ENCODE measurements around the gene ARHGAP42.

ARHGAP42 gene

GRCh38 chr11:100706179-100706578 is 19.1 kb downstream of the ARHGAP42 start:
- H4K20me1 ChIP-seq (ENCODE audit: low read depth, low read length), result no peaks in the 10 kb centered on the region
- H3K36me3 ChIP-seq (ENCODE audit: low read length), result no peaks in the 10 kb centered on the region
- no peak overlapping the region for H3K4me2 ChIP-seq (ENCODE audit: low read depth, low read length, poor library complexity, severe bottlenecking)
- H3K9me2 ChIP-seq (replicated peaks; ENCODE audit: insufficient read depth, low read length), result no peaks in the 10 kb centered on the region
- H3K4me3 ChIP-seq (ENCODE audit: insufficient read depth, low read length, poor library complexity, severe bottlenecking), result no peak overlapping the region
- no peaks in the 10 kb centered on the region for H3K9me3 ChIP-seq (ENCODE audit: insufficient read depth, low read length)
- no peak overlapping the region for H2AFZ ChIP-seq (ENCODE audit: low read depth, low read length, severe bottlenecking)
- no peak overlapping the region for H3K9ac ChIP-seq (ENCODE audit: low read length)
- no peaks in the 10 kb centered on the region for H3K79me2 ChIP-seq (ENCODE audit: insufficient read depth, low read length)
- H3F3A ChIP-seq (ENCODE audit: insufficient read depth), result no peaks in the 10 kb centered on the region
- TF ChIP-seq EZH2phosphoT487 (conservative IDR thresholded peaks at IDR 0.05; ENCODE audit: low read length) (no peak), CTCF (IDR thresholded peaks at IDR 0.05; ENCODE audit: insufficient read depth, low read length, poor library complexity, severe bottlenecking) (no peak)
- no peak overlapping the region for H3K27ac ChIP-seq (ENCODE audit: low read depth, low read length)
- no peaks in the 10 kb centered on the region for H3K27me3 ChIP-seq (ENCODE audit: low read length)

- Histone ChIP-seq H3K27ac (ENCODE audit: low read depth, low read length) (no peak overlapping the region), H3K9ac (ENCODE audit: low read length) (no peak overlapping the region), H3K4me3 (ENCODE audit: insufficient read depth, low read length, poor library complexity, severe bottlenecking) (no peak overlapping the region), H3K27me3 (ENCODE audit: low read length) (no peaks in the 10 kb centered on the region), H3K9me2 (replicated peaks; ENCODE audit: insufficient read depth, low read length) (no peaks in the 10 kb centered on the region), H3K79me2 (ENCODE audit: insufficient read depth, low read length) (no peaks in the 10 kb centered on the region), H4K20me1 (ENCODE audit: low read depth, low read length) (no peaks in the 10 kb centered on the region), H3K4me2 (ENCODE audit: low read depth, low read length, poor library complexity, severe bottlenecking) (no peak overlapping the region), H3K36me3 (ENCODE audit: low read length) (no peaks in the 10 kb centered on the region), H2AFZ (ENCODE audit: low read depth, low read length, severe bottlenecking) (no peak overlapping the region), H3K9me3 (ENCODE audit: insufficient read depth, low read length) (no peaks in the 10 kb centered on the region), H3F3A (ENCODE audit: insufficient read depth) (no peaks in the 10 kb centered on the region)
- TF ChIP-seq EZH2phosphoT487 (conservative IDR thresholded peaks at IDR 0.05; ENCODE audit: low read length) (no peak), CTCF (IDR thresholded peaks at IDR 0.05; ENCODE audit: insufficient read depth, low read length, poor library complexity, severe bottlenecking) (no peak)
These were observed 22.3 kb downstream of the ARHGAP42 start for GRCh38 chr11:100709233-100709957.

- Histone ChIP-seq H3F3A (ENCODE audit: insufficient read depth) (no peaks in the 10 kb centered on the region), H3K27ac (ENCODE audit: low read depth, low read length) (no peak overlapping the region), H3K79me2 (ENCODE audit: insufficient read depth, low read length) (no peaks in the 10 kb centered on the region), H3K9ac (ENCODE audit: low read length) (no peak overlapping the region), H3K27me3 (ENCODE audit: low read length) (no peaks in the 10 kb centered on the region), H3K9me2 (replicated peaks; ENCODE audit: insufficient read depth, low read length) (no peaks in the 10 kb centered on the region), H3K4me2 (ENCODE audit: low read depth, low read length, poor library complexity, severe bottlenecking) (no peak overlapping the region), H2AFZ (ENCODE audit: low read depth, low read length, severe bottlenecking) (no peak overlapping the region), H3K9me3 (ENCODE audit: insufficient read depth, low read length) (no peaks in the 10 kb centered on the region), H3K4me3 (ENCODE audit: insufficient read depth, low read length, poor library complexity, severe bottlenecking) (no peak overlapping the region), H3K36me3 (ENCODE audit: low read length) (no peaks in the 10 kb centered on the region), H4K20me1 (ENCODE audit: low read depth, low read length) (no peaks in the 10 kb centered on the region)
- TF ChIP-seq CTCF (IDR thresholded peaks at IDR 0.05; ENCODE audit: insufficient read depth, low read length, poor library complexity, severe bottlenecking) (no peak), EZH2phosphoT487 (conservative IDR thresholded peaks at IDR 0.05; ENCODE audit: low read length) (no peak)
These were observed 24.9 kb downstream of the ARHGAP42 start for GRCh38 chr11:100711984-100712383.

Data from SU-DHL-6 (cell line).